NCI-H2227 treated with DMSO at 0.1 percent for 48 hours (cell line): ENCODE results near the gene SH2B2.

Source experiments
- DNase-seq: peaks from one replicate; lab custom pipeline; 2025; lab: John Stamatoyannopoulos, UW

The SH2B2 gene

DNA sequence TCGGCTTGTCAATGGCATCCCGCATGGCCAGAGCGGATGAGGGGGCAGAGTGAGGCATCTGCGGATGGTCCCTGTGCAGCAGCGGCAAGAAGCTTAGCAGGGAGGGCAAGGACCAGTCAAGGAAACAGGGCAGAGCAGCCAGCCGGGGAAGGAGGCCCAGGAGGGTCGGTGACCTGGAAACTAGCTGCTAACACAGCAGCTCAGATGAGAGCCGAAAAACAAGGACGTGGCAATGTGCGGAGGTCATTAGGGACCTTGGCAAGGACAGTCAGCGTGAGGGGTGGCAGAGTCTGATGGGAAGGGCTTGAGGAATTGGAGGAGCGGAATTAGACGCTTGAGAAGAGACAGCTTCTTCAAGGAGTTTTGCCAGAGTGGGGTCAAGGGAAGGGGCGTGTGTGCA lies 20.1 kb upstream of the SH2B2 start:
- no peak for DNase-seq

DNA sequence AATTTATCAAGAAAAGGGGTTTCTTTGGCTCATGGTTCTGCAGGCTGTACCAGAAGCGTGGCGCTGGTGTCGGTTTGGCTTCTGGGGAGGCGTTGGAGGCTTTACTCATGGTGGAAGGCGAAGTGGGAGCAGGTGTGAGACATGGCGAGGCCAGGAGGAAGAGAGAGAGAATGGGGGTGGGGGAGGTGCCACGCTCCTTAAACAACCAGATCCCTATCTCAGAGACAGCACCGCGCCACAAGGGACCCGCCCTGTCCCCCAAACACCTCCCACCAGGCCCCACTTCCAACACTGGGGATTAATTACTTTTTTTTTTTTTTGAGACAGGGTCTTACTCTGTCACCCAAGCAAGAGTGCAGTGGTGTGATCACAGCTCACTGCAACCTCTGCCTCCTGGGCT lies 18.0 kb upstream of the SH2B2 start:
- no peak for DNase-seq

DNA sequence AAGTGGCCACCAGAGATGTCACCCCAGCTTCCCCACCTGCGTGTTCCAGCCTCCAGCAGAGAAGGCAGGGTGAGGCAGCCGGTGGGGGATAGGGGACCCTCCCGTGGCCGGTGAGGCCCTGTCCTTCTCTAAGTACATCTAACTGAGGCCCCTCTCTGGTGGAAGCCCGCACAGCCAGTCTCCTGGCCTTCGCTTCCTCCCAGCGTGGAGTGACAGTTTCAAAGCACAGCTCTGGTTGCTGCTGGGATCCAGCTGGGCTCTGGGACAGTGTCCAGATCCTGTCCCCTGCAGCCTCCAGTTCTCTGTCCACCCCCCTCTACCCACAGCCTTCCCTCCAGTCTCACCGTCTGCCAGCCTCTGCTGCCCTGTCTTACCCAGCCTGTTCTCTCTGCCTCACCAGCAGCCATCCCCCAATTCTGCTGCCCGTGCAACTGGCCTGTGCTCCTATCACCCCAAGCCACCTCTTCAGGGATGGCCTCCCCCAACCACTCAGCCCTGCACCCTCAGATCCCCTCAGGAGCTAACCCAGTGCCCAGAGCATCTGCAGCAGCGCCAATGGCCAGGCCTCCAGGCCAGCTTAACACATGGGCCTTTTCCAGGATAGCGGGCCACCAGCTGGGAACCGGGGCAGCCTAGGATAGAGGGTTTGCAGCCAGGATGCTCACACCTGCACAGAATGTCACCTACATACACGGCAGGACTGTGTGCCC lies 16.3 kb upstream of the SH2B2 start:
- no peak for DNase-seq

DNA sequence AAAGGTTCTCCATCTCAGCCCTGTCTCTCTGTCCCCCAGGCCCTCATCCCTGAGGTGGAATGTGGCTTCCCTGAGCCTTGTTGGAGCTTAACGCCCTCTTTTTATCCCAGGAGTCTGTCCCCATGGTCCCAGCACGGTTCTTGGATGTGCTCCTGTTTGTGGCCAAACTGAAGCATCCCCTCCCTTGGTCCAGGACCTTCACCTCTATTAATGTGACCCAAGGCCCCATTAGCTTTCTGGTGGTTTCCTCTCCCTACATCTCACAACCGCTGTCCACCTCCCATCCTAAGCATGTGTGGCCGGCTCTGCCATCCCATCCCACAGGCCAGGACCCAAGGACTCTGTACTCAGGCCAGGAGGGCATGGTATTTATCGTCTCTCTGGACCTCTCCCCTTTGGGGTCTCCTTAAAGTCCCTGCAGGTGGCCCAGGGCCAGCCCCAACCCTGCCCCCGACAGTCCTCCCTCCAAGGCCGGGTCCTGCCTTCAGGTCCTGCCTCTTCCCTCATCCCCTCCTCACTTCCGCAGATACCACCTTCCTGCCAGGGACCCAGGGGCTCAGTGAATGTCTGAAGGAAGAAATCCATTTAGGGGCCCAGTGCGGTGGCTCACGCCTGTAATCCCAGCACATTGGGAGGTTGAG lies 15.4 kb upstream of the SH2B2 start:
- no peak for DNase-seq

DNA sequence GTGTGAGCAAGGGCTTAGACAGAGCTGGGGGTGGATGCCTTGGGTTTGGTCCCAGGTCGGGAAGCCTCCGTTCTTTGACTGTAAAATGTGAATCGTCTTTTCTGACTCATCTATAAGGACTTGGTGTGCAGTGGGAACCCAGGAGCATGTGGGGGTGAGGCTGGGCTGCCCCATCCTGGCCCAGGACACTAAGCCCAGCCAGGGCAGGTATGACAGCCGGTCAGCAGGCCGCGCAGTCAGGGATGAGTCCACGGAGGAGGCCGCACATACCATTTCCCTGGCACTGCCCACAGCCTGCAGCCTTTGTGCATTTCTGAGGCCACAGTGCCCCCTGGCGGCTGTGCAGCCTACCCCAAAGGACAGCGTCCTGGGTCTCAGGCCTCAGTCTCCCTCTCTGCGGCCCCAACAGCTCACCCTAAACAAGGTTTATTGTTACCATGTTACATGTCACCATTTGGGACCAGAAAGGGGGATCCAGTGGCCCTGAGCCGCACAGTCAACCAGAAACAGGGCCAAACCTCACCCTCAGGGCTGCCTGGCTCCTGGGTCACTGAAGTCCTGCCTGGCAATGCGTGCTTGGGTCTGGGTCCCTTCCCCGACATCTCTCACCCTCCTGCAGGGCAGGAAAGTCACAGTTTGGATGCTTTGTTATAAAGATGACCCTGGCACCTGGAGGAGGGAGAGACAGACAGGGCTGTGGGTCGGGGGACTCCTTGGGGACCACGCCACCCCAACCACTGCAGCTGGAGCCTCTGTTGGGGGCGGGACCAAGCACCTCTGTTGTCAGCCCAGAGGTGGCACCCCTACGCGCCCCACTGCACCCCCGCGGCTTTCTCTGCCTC lies 14.4 kb upstream of the SH2B2 start:
- peak; percentile 69 for DNase-seq

DNA sequence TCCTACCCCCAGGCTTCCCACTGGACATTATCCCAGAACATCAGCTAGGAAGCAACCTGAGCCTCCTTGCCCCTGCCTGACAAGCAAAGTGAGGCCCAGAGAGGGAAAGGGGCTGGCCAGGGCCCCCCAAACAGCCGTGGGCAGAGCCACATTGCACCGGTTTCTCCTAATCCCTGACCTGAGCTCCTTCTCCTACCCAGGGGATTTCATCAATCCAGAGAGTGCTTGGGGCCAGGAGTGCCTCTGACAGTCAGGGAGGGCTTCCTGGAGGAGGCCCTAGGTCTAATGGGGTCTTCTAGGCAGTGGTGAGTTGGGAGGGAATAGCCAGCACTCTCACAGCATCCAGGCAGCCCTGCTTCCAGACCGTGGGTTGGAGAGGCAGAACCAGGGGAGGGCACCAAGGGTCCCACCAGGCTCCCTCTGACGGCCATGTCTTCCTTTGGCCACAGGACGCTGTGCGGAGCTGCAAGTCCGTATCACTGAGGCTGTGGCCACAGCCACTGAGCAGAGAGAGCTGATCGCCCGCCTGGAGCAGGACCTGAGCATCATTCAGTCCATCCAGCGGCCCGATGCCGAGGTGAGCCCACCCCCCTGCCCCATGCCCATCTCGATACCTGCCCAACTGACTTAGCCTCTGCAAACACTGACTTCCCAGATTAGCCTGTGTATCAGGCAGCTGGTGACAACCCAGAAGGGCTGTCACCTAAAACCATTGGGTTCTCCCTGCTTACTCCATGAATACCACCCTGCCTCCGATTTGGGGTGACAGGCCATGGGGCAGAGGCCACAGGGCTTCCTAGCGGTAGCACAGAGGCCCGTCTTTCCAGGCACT lies 13.5 kb upstream of the SH2B2 start:
- DNase-seq: no peak

DNA sequence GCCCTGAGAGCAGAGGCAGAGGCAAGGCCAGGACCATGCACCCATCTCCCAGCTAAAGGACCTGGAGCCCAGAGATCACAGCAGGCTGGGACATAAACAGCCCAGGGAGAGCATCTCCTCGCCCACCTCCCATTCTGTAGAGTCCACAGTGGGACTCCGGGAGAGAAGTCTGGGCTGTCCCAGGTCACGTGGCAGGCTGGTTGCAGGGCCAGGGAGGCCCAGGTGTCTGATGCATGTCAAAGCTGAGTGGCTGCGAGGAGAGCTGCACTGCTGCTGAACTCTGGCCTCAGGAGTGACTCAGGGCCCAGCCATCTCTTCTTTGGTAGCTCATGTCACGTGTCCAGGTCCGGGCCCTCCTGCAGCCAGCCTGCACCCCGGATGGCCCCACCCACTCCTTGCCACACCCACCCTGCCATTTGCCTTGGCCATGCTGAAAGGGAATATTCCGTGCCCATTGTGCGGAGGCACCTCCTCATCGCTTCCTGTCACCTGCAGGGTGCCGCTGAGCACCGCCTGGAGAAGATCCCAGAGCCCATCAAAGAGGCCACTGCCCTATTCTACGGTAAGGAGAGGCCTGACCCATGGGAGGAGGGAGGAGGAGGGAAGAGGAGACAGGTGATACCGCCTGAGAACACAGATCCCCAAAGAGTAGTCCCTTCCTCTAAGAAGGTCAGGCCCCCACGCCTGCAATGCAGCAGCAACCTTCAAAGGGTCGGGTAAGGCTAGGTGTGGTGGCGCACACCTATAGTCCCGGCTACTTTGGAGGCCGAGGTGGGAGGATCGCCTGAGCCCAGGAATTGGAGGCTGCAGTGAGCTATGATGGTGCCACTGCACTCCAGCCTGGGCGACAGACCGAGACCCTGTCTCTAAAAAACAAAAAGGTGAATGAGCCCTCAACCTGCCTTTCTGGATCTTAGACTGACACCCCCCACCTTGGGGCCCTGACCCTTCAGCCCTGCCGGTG lies 12.6 kb upstream of the SH2B2 start:
- no peak for DNase-seq

DNA sequence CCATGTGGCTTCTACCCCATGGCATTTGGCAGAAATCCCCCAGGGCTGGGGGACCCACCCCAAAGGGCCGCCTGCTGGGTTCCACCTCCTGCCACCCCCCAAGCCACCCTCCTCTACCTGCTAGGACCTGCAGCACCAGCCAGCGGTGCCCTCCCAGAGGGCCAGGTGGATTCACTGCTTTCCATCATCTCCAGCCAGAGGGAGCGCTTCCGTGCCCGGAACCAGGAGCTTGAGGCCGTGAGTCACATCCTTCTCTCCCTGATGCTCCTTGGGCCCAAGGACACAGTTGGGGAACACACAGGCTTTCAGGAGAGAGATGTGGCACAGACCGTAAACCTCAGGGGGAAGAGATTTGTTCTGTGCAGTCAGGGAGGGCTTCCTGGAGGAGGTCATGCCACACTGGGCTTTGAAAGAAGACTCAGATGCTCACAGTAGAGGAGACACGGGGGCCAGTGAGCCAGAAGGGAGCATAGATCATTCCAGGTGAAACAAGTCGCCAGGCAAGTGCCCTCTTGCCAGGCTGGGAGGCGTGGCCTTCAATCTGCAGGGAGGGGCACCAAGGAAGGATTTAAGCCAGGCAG lies 11.5 kb upstream of the SH2B2 start:
- DNase-seq: no peak

DNA sequence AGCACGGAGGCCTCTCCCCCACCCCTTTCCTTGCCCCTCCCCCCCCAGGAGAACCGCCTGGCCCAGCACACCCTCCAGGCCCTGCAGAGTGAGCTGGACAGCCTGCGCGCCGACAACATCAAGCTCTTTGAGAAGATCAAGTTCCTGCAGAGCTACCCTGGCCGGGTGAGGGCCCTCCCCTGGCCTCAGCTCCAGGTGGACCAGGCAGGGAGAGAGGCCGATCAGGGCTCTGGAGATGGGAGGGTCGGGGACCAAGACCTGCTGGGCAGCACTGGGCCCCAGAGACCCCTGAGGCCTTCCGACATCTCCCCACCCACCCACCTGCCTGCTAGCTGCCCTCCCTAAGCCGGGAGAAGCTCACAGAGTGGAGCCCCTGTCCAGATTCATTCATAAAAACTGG lies 8.8 kb upstream of the SH2B2 start:
- DNase-seq: no peak

DNA sequence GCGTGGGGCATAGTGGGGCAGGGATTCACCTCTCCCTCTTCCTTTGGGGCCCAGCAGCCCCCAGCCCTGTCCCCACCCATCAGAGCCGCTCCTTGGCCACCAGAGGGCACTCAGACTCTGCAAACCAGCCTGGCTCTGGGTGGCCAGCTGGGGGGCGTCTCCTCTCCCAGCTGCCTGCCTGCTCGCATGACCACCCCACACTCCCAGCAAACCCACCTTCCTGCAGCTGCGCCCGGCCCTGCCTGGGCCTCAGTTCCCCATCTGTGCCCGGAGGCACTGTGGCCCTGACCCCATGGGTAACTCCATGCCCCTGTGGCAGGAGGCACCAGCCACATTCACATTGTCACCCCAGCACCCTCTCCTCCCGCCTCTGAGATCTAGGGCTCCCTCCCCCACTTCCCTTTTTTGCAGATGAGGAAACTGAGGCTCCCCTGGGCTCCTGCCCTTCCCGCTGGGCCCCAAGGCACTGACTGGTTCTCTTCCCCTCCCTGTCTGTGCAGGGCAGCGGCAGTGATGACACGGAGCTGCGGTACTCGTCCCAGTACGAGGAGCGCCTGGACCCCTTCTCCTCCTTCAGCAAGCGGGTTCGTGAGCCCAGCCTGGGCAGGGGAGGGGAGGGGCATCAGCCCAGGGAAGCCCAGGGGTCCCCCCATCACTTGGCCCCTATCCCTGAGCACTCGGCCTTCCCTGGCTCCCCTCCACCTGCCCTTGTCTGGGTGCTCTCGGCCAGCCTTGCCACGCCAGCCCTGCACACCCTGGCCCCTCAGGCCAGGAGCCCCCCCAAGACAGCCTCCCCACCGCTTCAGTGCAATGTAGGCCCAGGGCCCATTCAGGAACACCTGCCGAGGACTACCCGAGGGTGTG lies 6.9 kb upstream of the SH2B2 start:
- peak; percentile 75 for DNase-seq

DNA sequence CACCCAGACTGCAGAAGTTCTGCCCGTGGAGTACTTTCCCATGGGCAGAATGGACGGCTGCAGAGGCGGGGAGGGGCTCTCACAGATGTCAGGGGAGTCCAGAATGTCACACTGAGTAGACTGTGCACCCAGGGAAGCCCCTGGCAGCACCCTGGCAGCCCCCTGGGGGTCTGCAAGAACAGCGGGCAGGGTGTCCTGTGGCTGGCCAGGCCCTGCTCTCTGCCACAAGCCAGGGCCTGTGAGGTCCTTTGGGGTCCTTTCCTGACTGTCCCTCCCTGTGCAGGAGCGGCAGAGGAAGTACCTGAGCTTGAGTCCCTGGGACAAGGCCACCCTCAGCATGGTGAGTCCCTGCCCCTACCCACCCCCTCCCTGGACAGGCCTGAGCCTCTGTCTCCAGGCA lies 6.1 kb upstream of the SH2B2 start:
- DNase-seq: no peak

DNA sequence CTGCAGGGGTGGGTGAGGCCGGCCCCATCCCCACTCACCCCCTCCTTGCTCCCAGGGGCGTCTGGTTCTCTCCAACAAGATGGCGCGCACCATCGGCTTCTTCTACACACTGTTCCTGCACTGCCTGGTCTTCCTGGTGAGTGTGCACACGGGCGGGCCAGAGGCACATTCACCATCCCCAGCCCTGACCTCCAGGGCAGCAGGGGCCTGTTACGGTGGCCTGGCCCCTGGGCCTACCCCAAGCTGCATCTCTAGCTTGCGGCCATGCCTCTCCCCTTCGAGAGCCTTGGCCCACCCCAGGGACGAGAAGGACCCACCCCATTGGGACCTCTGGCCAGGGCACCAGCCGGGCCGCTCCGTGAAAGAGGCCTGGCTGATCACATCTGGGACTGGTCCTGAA lies 4.9 kb upstream of the SH2B2 start:
- DNase-seq: no peak

DNA sequence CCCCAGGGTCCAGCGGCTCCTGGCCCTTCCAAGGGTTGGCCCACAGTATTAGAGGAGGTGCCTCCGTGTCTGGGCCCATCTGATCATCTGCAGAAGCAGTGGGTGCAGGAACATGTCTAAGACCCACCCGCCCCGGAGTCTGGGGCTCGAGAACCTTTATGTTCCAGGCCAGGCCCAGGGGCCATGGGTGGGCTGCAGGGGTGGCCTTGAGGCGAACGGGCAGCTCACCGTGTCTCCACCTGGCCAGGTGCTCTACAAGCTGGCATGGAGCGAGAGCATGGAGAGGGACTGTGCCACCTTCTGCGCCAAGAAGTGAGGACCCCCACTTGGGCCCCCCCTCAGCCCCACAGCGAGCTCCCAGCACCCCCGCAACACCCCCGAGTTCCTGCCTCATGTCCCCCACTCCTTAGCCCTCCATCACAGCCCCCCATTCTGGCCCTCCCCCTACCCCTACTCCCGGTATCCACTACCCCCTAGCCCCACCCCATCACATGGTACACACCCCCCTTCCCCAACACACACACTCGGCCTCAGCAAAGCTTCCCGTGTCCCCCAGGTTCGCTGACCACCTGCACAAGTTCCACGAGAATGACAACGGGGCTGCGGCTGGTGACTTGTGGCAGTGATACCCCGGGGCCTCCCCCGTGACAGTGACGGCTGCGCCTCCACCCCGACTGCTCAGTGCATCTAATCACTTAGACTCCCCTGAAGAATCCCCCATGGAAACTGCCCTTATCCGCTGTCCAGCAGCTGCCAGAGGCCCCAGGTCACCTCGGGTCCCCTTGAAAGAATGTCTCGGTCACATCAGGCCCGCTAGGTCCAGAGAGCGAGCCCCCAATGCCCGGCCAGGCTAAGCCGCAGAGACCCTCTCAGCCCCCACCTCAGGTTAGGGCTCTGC lies 4.0 kb upstream of the SH2B2 start:
- no peak for DNase-seq

DNA sequence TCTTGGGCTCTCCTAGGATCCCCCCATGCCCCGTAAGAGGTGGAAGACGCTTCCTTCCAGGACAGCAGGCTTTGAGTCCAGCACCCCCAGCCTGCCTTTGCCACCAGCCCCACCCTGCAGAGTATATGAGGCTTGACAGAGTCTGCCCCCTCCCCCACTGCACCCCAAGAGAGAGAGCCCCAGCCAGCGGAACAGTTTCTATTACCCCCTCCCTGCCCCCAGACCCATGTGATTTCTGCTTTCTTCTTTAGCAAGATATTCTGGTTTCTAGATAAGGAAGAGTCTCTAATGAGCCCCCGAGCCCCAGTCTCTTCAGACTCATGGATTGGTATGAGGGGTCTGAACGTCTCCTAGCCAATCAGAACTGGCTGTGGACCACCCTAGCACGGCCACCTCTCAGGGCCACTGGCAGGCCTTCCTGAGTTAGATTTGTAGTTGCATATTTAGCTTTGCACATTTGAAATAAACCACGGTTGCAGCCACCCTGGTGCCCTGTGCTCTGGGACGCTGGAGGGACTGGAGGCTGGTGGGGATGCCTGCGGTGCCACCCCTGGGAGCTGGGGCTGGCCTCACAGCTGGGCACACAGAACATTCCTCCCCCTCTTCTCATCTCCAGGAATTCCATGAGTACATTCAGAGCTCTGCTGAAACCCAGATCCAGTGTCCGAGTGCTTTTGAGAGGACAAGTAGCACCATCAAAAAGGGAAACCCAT lies 3.0 kb upstream of the SH2B2 start:
- DNase-seq: no peak

DNA sequence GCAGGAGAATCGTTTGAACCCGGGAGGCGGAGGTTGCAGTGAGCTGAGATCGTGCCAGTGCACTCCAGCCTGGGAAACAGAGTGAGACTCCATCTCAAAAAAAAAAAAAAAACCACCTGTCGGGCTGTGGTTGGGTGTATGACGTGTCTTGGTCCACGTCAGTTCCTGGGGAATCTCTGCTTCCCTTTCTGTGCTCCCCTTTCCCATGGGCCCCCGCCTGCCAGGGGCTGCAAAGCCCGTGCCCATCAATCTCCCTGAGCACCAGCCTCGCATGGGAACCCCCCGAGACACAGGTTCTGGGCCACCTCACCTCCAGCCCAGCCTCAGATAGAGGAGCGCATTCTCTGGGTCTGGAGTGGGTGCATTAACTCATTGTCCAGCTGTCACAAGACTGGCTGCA lies 2.3 kb upstream of the SH2B2 start:
- DNase-seq: no peak

DNA sequence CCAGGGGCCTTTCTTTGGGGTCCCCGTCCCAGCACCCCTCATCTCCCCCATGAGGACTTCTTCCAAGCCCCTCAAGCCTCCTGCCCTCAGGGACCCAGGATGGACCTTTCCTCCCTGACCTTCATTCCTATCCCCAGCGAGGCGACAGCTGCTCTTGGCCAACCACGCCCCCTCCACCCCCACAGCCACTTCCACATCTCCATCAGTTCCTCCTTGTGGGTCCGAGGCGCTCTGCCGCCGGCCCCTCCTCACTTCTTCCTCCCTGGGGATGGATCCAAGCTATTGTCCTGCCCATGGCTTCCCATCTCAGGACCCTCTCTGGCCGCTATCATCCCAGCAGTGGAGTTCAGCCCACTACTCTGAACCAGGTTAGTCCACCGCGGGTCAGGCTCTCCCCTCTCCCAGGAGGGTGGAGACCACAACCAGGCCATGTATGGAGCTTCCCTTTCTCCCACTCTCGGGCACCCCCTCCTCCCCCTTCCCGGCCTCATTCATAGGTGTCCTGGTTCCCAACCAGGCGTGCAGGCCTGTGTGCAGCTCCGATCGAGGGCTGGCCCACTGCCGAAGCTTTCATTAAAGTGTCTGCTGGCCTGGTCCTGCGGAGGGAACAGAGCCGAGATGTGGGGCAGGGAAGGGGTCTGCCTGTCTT lies 1.7 kb upstream of the SH2B2 start:
- no peak for DNase-seq

DNA sequence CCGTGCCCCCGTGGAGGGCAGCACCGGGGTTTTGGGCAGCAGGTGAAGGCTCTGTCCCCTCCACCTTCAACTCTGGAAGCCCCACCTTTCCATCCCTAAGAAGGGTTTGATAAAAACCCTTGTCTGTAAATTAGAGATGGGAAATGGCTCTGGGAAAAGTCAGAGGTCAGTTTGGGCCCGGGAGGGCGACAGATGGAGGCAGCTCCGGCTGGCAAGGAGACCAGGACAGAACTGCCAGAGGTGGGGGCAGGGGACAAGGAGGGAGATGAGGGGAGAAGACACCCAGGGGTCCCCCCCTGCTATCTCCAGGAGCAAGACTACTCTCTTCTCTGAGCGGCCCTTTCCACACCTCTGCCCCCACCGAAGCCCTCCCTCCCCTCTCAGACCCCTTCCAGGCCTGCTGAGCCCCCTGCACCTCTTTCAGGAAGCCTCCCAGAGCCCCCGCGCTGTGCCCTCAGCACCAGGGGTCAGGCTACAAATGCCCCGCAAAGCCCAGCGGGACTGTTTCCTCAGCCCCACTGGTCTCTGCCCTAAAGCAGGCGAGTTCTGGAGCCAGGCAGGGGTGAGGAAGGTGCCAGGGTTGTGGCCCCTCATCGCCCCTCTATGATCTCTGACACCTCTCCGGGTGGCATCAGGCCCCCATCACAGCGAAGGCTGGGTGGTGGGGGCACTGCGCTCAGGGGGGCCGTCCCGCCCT lies 980 bp upstream of the SH2B2 start:
- no peak for DNase-seq
